ENCODE results near the gene UBL7. TPM values are rescaled to one million over a fixed set of nuclear protein-coding genes. Genes with fewer than 3 reads are reported as not detected.

Gene UBL7
- total RNA-seq, 8 experiments from 2014 or later: 34.5 to 48.1 (median 43.2) TPM

GRCh38 chr15:74431645-74432044 is 29.3 kb downstream of the UBL7 start:
- Histone ChIP-seq H3K27ac (no peak overlapping the region), H3K4me3 (no peak overlapping the region), H3K4me1 (replicated peaks in 1 of 2) (peaks cover 9 to 29% of the 10 kb centered on the region in 2 donors)
- no peak for ATAC-seq (replicated peaks in 6 of 8)
- WGBS, 10 experiments: 47 to 100% (median 67%) methylated on average over 1 to 3 of the region's 8 CpGs; no CpG with 5 or more reads in 5 of the 10 experiments
- in situ Hi-C loops (cut with MboI; ENCODE audit: low pct_unique_long_range_greater_than_20kb in 2 of 9, low sequenced_read_pairs in 9 of 9, unreplicated experiment in 9 of 9): loop anchor here in 3 of 9 experiments (5.0 to 10.0 kb wide), 2 partner anchors 47 to 49 kb away; no protein-coding TSS in a partner anchor

GRCh38 chr15:74431116-74431515 is 29.8 kb downstream of the UBL7 start:
- H3K4me1 ChIP-seq (replicated peaks in 1 of 2): peaks cover 9 to 29% of the 10 kb centered on the region in 2 donors
- no peak overlapping the region for H3K4me3 ChIP-seq
- ATAC-seq (replicated peaks in 6 of 8): no peak
- no peak overlapping the region for H3K27ac ChIP-seq
- in situ Hi-C loops (cut with MboI; ENCODE audit: low pct_unique_long_range_greater_than_20kb in 2 of 9, low sequenced_read_pairs in 9 of 9, unreplicated experiment in 9 of 9): loop anchor here in 3 of 9 experiments (5.0 to 10.0 kb wide), 2 partner anchors 46 to 49 kb away; no protein-coding TSS in a partner anchor
- WGBS, 10 experiments: 100% methylated on average over 1 of the region's 1 CpG; no CpG with 5 or more reads in 9 of the 10 experiments

- in situ Hi-C loops (cut with MboI; ENCODE audit: low pct_unique_long_range_greater_than_20kb in 2 of 9, low sequenced_read_pairs in 9 of 9, unreplicated experiment in 9 of 9): loop anchor here in 3 of 9 experiments (5.0 to 10.0 kb wide), 2 partner anchors 46 to 48 kb away; no protein-coding TSS in a partner anchor
- no peak overlapping the region for H3K27ac ChIP-seq
- WGBS, 10 experiments: 47 to 92% (median 60%) methylated on average over 1 to 3 of the region's 6 CpGs; no CpG with 5 or more reads in 7 of the 10 experiments
- no peak for ATAC-seq (replicated peaks in 6 of 8)
- no peak overlapping the region for H3K4me3 ChIP-seq
- H3K4me1 ChIP-seq (replicated peaks in 1 of 2): peaks cover 9 to 29% of the 10 kb centered on the region in 2 donors
These were observed 30.4 kb downstream of the UBL7 start for GRCh38 chr15:74430510-74430951.

GRCh38 chr15:74429781-74430400 is 31.1 kb downstream of the UBL7 start:
- H3K27ac ChIP-seq: no peak overlapping the region
- H3K4me3 ChIP-seq: no peak overlapping the region
- WGBS, 10 experiments: 60 to 97% (median 90%) methylated on average over 2 to 5 of the region's 6 CpGs; no CpG with 5 or more reads in 3 of the 10 experiments
- in situ Hi-C loops (cut with MboI; ENCODE audit: low pct_unique_long_range_greater_than_20kb in 2 of 9, low sequenced_read_pairs in 9 of 9, unreplicated experiment in 9 of 9): loop anchor here in 3 of 9 experiments (5.0 to 10.0 kb wide), 2 partner anchors 45 to 48 kb away; no protein-coding TSS in a partner anchor
- no peak for ATAC-seq (replicated peaks in 6 of 8)
- H3K4me1 ChIP-seq (replicated peaks in 1 of 2): peaks cover 9 to 27% of the 10 kb centered on the region in 2 donors

GRCh38 chr15:74428970-74429780 is 31.8 kb downstream of the UBL7 start:
- H3K27ac ChIP-seq: no peak overlapping the region
- 20 to 100% (median 80%) methylated on average over 1 to 4 of the region's 14 CpGs; no CpG with 5 or more reads in 1 of the 10 experiments for WGBS, 10 experiments

GRCh38 chr15:74428442-74428787 is 32.5 kb downstream of the UBL7 start:
- in situ Hi-C loops (cut with MboI; ENCODE audit: low pct_unique_long_range_greater_than_20kb in 2 of 9, low sequenced_read_pairs in 9 of 9, unreplicated experiment in 9 of 9): no loop called here

More at GRCh38 chr15:74428970-74429780, 31.8 kb downstream of the UBL7 start:
- Histone ChIP-seq H3K4me1 (replicated peaks in 1 of 2) (peaks cover 3 to 20% of the 10 kb centered on the region in 2 donors), H3K4me3 (no peak overlapping the region)
- in situ Hi-C loops (cut with MboI; ENCODE audit: low pct_unique_long_range_greater_than_20kb in 2 of 9, low sequenced_read_pairs in 9 of 9, unreplicated experiment in 9 of 9): no loop called here
- no peak for ATAC-seq (replicated peaks in 6 of 8)

GRCh38 chr15:74427607-74428441 is 33.1 kb downstream of the UBL7 start:
- Histone ChIP-seq H3K27ac (no peak overlapping the region), H3K4me3 (no peak overlapping the region), H3K4me1 (replicated peaks in 1 of 2) (peaks cover 3 to 20% of the 10 kb centered on the region in 2 donors)
- 60 to 87% (median 70%) methylated on average over 1 to 3 of the region's 9 CpGs; no CpG with 5 or more reads in 7 of the 10 experiments for WGBS, 10 experiments
- no peak for ATAC-seq (replicated peaks in 6 of 8)
- in situ Hi-C loops (cut with MboI; ENCODE audit: low pct_unique_long_range_greater_than_20kb in 2 of 9, low sequenced_read_pairs in 9 of 9, unreplicated experiment in 9 of 9): no loop called here

More at GRCh38 chr15:74428442-74428787, 32.5 kb downstream of the UBL7 start:
- 83 to 100% (median 85%) methylated on average over 2 to 5 of the region's 5 CpGs; no CpG with 5 or more reads in 7 of the 10 experiments for WGBS, 10 experiments
- ATAC-seq (replicated peaks in 6 of 8): no peak
- Histone ChIP-seq H3K27ac (no peak overlapping the region), H3K4me1 (replicated peaks in 1 of 2) (peaks cover 0 to 17% of the 10 kb centered on the region in 2 donors), H3K4me3 (no peak overlapping the region)

GRCh38 chr15:74426404-74427281 is 34.3 kb downstream of the UBL7 start:
- no peak for ATAC-seq (replicated peaks in 6 of 8)
- in situ Hi-C loops (cut with MboI; ENCODE audit: low pct_unique_long_range_greater_than_20kb in 2 of 9, low sequenced_read_pairs in 9 of 9, unreplicated experiment in 9 of 9): no loop called here
- WGBS, 10 experiments: 71 to 93% (median 84%) methylated on average over 1 to 9 of the region's 10 CpGs; no CpG with 5 or more reads in 4 of the 10 experiments
- no peak overlapping the region for H3K27ac ChIP-seq
- H3K4me3 ChIP-seq: no peak overlapping the region
- peaks cover 14 to 26% of the 10 kb centered on the region in 2 donors for H3K4me1 ChIP-seq (replicated peaks in 1 of 2)

GRCh38 chr15:74425630-74426029 is 35.3 kb downstream of the UBL7 start:
- WGBS, 10 experiments: 20 to 100% (median 90%) methylated on average over 1 to 4 of the region's 7 CpGs; no CpG with 5 or more reads in 5 of the 10 experiments
- ATAC-seq (replicated peaks in 6 of 8): no peak
- in situ Hi-C loops (cut with MboI; ENCODE audit: low pct_unique_long_range_greater_than_20kb in 2 of 9, low sequenced_read_pairs in 9 of 9, unreplicated experiment in 9 of 9): no loop called here
- H3K4me3 ChIP-seq: no peak overlapping the region
- H3K27ac ChIP-seq: no peak overlapping the region
- H3K4me1 ChIP-seq (replicated peaks in 1 of 2): peaks cover 22 to 26% of the 10 kb centered on the region in 2 donors

- H3K4me3 ChIP-seq: no peak overlapping the region
- in situ Hi-C loops (cut with MboI; ENCODE audit: low pct_unique_long_range_greater_than_20kb in 2 of 9, low sequenced_read_pairs in 9 of 9, unreplicated experiment in 9 of 9): no loop called here
- peaks cover 26 to 28% of the 10 kb centered on the region in 2 donors for H3K4me1 ChIP-seq (replicated peaks in 1 of 2)
- WGBS, 10 experiments: 63 to 100% (median 88%) methylated on average over 1 to 5 of the region's 8 CpGs; no CpG with 5 or more reads in 4 of the 10 experiments
- H3K27ac ChIP-seq: no peak overlapping the region
- ATAC-seq (replicated peaks in 6 of 8): no peak
These were observed 35.9 kb downstream of the UBL7 start for GRCh38 chr15:74424901-74425528.
